Hepatocyte (in vitro differentiated cells): ENCODE results near the gene ALDH1L1.

ENCODE experiments used
- EZH2 ChIP-seq: fragments of 200-600 bp; sonication (generic); IDR thresholded peaks from 2 replicates; pipeline ENCODE4 v1.6.1; 2016; ENCODE audit warnings: antibody characterized with exemption, mild to moderate bottlenecking, borderline replicate concordance
- TF ChIP-seq, protein P1 (sequence below): fragments of 200-600 bp; sonication (generic); IDR thresholded peaks from 2 replicates; pipeline ENCODE4 v1.5.1; 2016; ENCODE audit warnings: antibody characterized with exemption, mild to moderate bottlenecking; ENCODE audit not compliant: poor library complexity

GRCh38 chr3:126137490-126138130 lies 42.8 kb downstream of the ALDH1L1 start:
- TF ChIP-seq, protein P1, sequence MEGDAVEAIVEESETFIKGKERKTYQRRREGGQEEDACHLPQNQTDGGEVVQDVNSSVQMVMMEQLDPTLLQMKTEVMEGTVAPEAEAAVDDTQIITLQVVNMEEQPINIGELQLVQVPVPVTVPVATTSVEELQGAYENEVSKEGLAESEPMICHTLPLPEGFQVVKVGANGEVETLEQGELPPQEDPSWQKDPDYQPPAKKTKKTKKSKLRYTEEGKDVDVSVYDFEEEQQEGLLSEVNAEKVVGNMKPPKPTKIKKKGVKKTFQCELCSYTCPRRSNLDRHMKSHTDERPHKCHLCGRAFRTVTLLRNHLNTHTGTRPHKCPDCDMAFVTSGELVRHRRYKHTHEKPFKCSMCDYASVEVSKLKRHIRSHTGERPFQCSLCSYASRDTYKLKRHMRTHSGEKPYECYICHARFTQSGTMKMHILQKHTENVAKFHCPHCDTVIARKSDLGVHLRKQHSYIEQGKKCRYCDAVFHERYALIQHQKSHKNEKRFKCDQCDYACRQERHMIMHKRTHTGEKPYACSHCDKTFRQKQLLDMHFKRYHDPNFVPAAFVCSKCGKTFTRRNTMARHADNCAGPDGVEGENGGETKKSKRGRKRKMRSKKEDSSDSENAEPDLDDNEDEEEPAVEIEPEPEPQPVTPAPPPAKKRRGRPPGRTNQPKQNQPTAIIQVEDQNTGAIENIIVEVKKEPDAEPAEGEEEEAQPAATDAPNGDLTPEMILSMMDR, result no peak
- TF ChIP-seq EZH2, result no peak
